ENCODE measurements around the gene DMRT2. TPM values are rescaled to one million over a fixed set of nuclear protein-coding genes. Genes with fewer than 3 reads are reported as not detected.

Gene DMRT2
- total and polyA plus RNA-seq, 2 donors (not counting 3 experiments of a cell fraction or from before 2014, with no cell fraction given) = not detected

DNA sequence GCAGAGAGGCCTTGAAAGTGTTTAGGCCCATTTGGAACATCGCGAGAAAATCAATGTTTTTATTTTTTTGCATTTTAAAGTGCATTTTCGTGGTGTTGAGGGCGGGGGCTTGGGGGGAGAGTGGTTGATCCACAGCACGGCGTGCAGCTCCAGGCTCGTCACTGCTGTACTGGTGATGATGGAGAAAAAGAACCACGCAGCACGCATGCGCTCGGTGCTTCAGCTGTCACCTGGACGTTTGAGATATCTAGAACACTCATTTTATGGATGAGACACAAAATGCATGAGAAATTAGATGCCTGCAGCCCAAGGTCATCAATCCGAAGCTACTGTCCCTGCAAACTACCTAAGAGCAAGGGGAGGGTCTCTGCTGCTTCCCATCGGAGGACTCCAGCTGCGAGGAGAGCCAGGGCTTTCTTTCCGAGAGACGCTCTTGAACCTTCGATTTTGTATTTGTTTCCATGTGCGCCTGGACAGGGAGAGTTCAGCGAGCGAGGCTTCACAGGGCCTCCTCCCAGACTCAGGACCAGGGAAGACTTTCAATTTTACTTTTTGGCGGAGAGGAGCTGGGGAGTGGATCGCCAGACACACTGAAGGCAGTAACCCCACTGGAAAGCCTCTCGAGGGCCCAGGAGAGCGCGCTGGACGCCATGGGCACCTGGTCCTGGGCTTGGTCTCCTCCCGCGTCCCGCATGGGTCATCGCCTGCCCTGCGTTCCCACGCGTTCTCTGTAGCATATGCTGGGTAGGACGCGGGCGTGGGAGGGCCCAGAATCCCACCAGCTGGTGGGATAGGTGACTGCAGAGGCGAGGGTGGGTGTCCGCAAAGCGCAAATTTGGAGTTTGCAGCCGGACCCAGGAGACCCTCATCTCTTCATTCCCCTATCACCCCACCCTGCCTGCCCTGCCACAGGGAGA is 2.5 kb downstream of the DMRT2 start:
- no peak for FAIRE-seq
- H3K4me2 ChIP-seq (ENCODE audit: insufficient read depth, low read length) = no peak overlapping the region
- no TSS peak for BruUV-seq (replicated peaks)
- no peaks in the 10 kb centered on the region for H4K20me1 ChIP-seq (replicated peaks; ENCODE audit: control insufficient read depth, extremely low read depth, insufficient read depth, low read length)
- peaks cover 60 to 70% of the 10 kb centered on the region in 2 experiments for H3K27me3 ChIP-seq (ENCODE audit: control insufficient read depth in 2 of 2, insufficient read depth in 2 of 2, low read length in 2 of 2)
- H3K9ac ChIP-seq (replicated peaks; ENCODE audit: extremely low read depth, insufficient read depth, low read length) = no peak overlapping the region
- H3K79me2 ChIP-seq (ENCODE audit: control insufficient read depth, insufficient read depth, low read length) = no peaks in the 10 kb centered on the region
- DNase-seq (ENCODE audit: low read depth, low spot score) = no peak
- dilution Hi-C loops (cut with MboI; ENCODE audit: extremely low pct_ligation_motif_present, low sequenced_read_pairs) = no loop called here
- no peak overlapping the region for H3K27ac ChIP-seq (ENCODE audit: insufficient read depth, low read depth, low read length)
- CTCF ChIA-PET = no interaction called here
- no peak overlapping the region for H2AFZ ChIP-seq (ENCODE audit: low read depth, low read length)
- H3K9me1 ChIP-seq (replicated peaks; ENCODE audit: control insufficient read depth, extremely low read depth, insufficient read depth, low read length) = no peaks in the 10 kb centered on the region
- H3K4me3 ChIP-seq (replicated peaks in 1 of 3; ENCODE audit: insufficient read depth in 1 of 3, low read depth in 1 of 3, low read length in 3 of 3) = no peak overlapping the region
- TF ChIP-seq GATA2 (IDR thresholded peaks at IDR 0.05; ENCODE audit: insufficient read depth, insufficient read length, low read depth, low read length) = no peak
- no peak for TF ChIP-seq POLR2AphosphoS5 (IDR thresholded peaks at IDR 0.05; ENCODE audit: insufficient read depth, low read depth, low read length)
- no peak for TF ChIP-seq JUN (IDR thresholded peaks at IDR 0.05; ENCODE audit: borderline replicate concordance, insufficient read depth, insufficient read length, low read depth)
- no peak for TF ChIP-seq EZH2 (IDR thresholded peaks at IDR 0.05; ENCODE audit: borderline replicate concordance, low read depth, low read length, severe bottlenecking)
- no peak for TF ChIP-seq FOS (IDR thresholded peaks at IDR 0.05; ENCODE audit: borderline replicate concordance, insufficient read depth, low read length)
- no peak for TF ChIP-seq POLR2A (IDR thresholded peaks at IDR 0.05; ENCODE audit: low read depth, low read length)
- TF ChIP-seq, protein P1, sequence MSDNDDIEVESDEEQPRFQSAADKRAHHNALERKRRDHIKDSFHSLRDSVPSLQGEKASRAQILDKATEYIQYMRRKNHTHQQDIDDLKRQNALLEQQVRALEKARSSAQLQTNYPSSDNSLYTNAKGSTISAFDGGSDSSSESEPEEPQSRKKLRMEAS (IDR thresholded peaks at IDR 0.05; ENCODE audit: insufficient read depth, insufficient read length) = no peak
- TF ChIP-seq MYC (IDR thresholded peaks at IDR 0.05; ENCODE audit: low read depth, low read length) = no peak
- TF ChIP-seq, protein P2, sequence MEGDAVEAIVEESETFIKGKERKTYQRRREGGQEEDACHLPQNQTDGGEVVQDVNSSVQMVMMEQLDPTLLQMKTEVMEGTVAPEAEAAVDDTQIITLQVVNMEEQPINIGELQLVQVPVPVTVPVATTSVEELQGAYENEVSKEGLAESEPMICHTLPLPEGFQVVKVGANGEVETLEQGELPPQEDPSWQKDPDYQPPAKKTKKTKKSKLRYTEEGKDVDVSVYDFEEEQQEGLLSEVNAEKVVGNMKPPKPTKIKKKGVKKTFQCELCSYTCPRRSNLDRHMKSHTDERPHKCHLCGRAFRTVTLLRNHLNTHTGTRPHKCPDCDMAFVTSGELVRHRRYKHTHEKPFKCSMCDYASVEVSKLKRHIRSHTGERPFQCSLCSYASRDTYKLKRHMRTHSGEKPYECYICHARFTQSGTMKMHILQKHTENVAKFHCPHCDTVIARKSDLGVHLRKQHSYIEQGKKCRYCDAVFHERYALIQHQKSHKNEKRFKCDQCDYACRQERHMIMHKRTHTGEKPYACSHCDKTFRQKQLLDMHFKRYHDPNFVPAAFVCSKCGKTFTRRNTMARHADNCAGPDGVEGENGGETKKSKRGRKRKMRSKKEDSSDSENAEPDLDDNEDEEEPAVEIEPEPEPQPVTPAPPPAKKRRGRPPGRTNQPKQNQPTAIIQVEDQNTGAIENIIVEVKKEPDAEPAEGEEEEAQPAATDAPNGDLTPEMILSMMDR (IDR thresholded peaks at IDR 0.05; ENCODE audit: extremely low read depth in 1 of 2, insufficient read depth in 1 of 2, low read depth in 1 of 2, low read length in 2 of 2) = no peak
- no peaks in the 10 kb centered on the region for H3K9me3 ChIP-seq (replicated peaks; ENCODE audit: control insufficient read depth, insufficient read depth, low read length)
- H3K4me1 ChIP-seq (ENCODE audit: control insufficient read depth, extremely low read depth, insufficient read depth, low read length) = no peaks in the 10 kb centered on the region
- intact Hi-C loops (cut with micrococcal nuclease) = no loop called here
- H3K36me3 ChIP-seq (ENCODE audit: control insufficient read depth in 2 of 2, extremely low read depth in 1 of 2, insufficient read depth in 2 of 2, low read length in 2 of 2) = no peaks in the 10 kb centered on the region
- POLR2A ChIA-PET = no interaction called here
